Loucy (cell line): Measurements from ENCODE around the gene UQCR11.

Experiments used
- EZH2phosphoT487 ChIP-seq: fragments of 200-600 bp; IDR thresholded peaks from 2 replicates; pipeline ENCODE4 v1.6.1; 2018; ENCODE audit warnings: antibody characterized with exemption, mild to moderate bottlenecking, moderate library complexity, borderline replicate concordance
- TF ChIP-seq, protein P1 (sequence below): fragments of 200-600 bp; sonication (generic); conservative IDR thresholded peaks from 2 replicates; pipeline ENCODE4 v1.5.1; 2014; ENCODE audit warnings: mild to moderate bottlenecking, antibody characterized with exemption, low read length

DNA sequence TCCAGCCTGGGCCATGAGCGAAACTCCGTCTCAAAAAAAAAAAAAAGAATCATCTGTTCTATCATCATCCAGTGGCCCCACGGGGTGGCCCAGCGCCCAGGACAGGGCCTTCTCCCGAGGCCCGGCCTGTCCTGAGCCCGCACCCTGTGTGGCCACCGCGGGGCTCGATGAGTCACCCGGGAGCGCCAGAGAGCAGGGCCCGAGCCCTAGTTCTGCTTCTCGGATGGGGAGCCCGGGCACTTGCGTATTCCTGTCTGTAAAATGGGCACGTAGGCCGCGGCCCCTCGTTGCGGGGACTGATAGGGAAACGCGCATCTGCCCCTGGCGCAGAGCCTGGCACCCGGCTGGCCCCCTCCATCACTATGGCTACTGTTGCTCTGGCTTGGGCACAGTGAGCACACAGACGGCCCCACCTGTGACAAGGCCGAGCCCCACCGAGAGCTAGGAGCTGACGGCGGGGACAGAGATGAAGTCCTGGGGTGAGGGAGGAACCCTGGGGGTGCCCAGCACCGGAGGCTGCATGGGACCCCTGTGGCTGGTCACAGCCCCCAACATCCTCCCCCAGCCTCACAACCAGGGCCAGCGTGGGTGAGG, 21.3 kb upstream of the UQCR11 start:
- TF ChIP-seq, protein P1, sequence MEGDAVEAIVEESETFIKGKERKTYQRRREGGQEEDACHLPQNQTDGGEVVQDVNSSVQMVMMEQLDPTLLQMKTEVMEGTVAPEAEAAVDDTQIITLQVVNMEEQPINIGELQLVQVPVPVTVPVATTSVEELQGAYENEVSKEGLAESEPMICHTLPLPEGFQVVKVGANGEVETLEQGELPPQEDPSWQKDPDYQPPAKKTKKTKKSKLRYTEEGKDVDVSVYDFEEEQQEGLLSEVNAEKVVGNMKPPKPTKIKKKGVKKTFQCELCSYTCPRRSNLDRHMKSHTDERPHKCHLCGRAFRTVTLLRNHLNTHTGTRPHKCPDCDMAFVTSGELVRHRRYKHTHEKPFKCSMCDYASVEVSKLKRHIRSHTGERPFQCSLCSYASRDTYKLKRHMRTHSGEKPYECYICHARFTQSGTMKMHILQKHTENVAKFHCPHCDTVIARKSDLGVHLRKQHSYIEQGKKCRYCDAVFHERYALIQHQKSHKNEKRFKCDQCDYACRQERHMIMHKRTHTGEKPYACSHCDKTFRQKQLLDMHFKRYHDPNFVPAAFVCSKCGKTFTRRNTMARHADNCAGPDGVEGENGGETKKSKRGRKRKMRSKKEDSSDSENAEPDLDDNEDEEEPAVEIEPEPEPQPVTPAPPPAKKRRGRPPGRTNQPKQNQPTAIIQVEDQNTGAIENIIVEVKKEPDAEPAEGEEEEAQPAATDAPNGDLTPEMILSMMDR = no peak
- no peak for TF ChIP-seq EZH2phosphoT487
